Sigmoid colon (tissue), 7 donors: ENCODE results near the gene VPS26C. TPM values are rescaled to one million over a fixed set of nuclear protein-coding genes. Genes with fewer than 3 reads are reported as not detected.
"Not testable (repeated sequence)": the region's sequence is repeated elsewhere in the genome, so short reads cannot be mapped to it uniquely, and the experiment has no call there.

Experiments used
- DNase-seq: peaks from one replicate; pipeline ENCODE4 v3.0.0-alpha.2; 2019
- H3K27ac ChIP-seq, 4 donors: fragments of 200-600 bp; sonication (generic); one replicate each; pipeline ENCODE4 v1.5.1; 2016 to 2019; ENCODE audit warnings: mild to moderate bottlenecking in 1 of 4
- H3K27me3 ChIP-seq, 3 donors: fragments of 200-600 bp; sonication (generic); one replicate each; pipeline ENCODE4 v1.5.1; 2019; ENCODE audit warnings: mild to moderate bottlenecking in 1 of 3
- H3K36me3 ChIP-seq, 4 donors: fragments of 200-600 bp; sonication (generic); one replicate each; pipeline ENCODE4 v1.5.1; 2016 to 2019
- H3K4me1 ChIP-seq, 4 donors: fragments of 200-600 bp; sonication (generic); one replicate each; pipeline ENCODE4 v1.5.1; 2017 to 2019
- H3K4me3 ChIP-seq, 4 donors: fragments of 200-600 bp; sonication (generic); one replicate each; pipeline ENCODE4 v1.5.1; 2017 to 2019; ENCODE audit warnings: mild to moderate bottlenecking in 2 of 4, moderate library complexity in 1 of 4
- H3K9me3 ChIP-seq, 4 donors: fragments of 200-600 bp in 3 of 4; sonication (generic) in 3 of 4; one replicate each; pipeline versions ENCODE4 v1.5.1 to v1.6.1; 2013 to 2019
- CTCF ChIP-seq, 4 experiments: fragments of 450-650 bp in 3 of 4; fragments of 200-600 bp in 1 of 4; IDR thresholded peaks; one replicate each; pipeline ENCODE4 v1.5.1; 2016 to 2019; ENCODE audit warnings: antibody characterized with exemption in 4 of 4, mild to moderate bottlenecking in 3 of 4, moderate library complexity in 2 of 4
- EP300 ChIP-seq, 4 donors: sonication (generic); formaldehyde crosslinking; IDR thresholded peaks; one replicate each; pipeline ENCODE4 v1.6.1; 2017; ENCODE audit warnings: antibody characterized with exemption in 4 of 4
- POLR2A ChIP-seq, 2 donors: fragments of 450-650 bp; IDR thresholded peaks; one replicate each; pipeline ENCODE4 v1.6.1; 2016; ENCODE audit warnings: antibody characterized with exemption in 2 of 2, mild to moderate bottlenecking in 2 of 2, moderate library complexity in 2 of 2
- POLR2AphosphoS5 ChIP-seq, 4 donors: sonication (generic); formaldehyde crosslinking; IDR thresholded peaks; one replicate each; pipeline ENCODE4 v1.6.1; 2017; ENCODE audit warnings: antibody characterized with exemption in 4 of 4
- WGBS, 2 donors: extraction: QIAGEN DNeasy Blood & Tissue Kit; methylation state at CpG; one replicate each; pipeline ENCODE4 v1.1.7; 2013; 5-methylcytosine and 5-hydroxymethylcytosine counted together
- intact Hi-C: fragments of 100-400 bp; cut with DNase I; formaldehyde crosslinking; loops from one replicate; pipeline ENCODE4 v1.15.1; 2023
- polyA plus RNA-seq, 3 donors: library from polyadenylated mRNA; stranded (reverse); fragments of 200-250 nt; gene quantifications; one replicate each; pipeline ENCODE4 v1.2.3, GENCODE V29; 2013
- total RNA-seq, 4 donors: library from RNA; depleted of rRNA; stranded (reverse); fragments of >200 nt; gene quantifications; one replicate each; pipeline ENCODE4 v1.1.0, GENCODE V29; 2016
- donor health status: healthy with polysubstance abuse.
- donor health status: Bipolar disorder and iron deficiency.
- donor health status: healthy.

Gene VPS26C
- total and polyA plus RNA-seq, 7 donors, result 34.2 to 71.7 (median 52.6) TPM

- Histone ChIP-seq H3K27ac (no peak overlapping the region), H3K9me3 (no peaks in the 10 kb centered on the region), H3K36me3 (no peaks in the 10 kb centered on the region), H3K4me3 (no peak overlapping the region), H3K27me3 (no peaks in the 10 kb centered on the region), H3K4me1 (peaks cover 0 to 6% (median 0%) of the 10 kb centered on the region in 4 donors)
- intact Hi-C loops, result no loop called here
- no peak for DNase-seq
- 61 to 75% methylated on average over 3 of the region's 3 CpGs for WGBS, 2 donors
- no peak for TF ChIP-seq POLR2A (IDR thresholded peaks at IDR 0.05)
- no peak for TF ChIP-seq POLR2AphosphoS5 (IDR thresholded peaks at IDR 0.05)
- TF ChIP-seq EP300 (IDR thresholded peaks at IDR 0.05), result no peak
- no peak for TF ChIP-seq CTCF (IDR thresholded peaks at IDR 0.05)
Measured at GRCh38 chr21:37292941-37293340, 25.8 kb upstream of the VPS26C start.

- TF ChIP-seq POLR2A (IDR thresholded peaks at IDR 0.05) (no peak), POLR2AphosphoS5 (IDR thresholded peaks at IDR 0.05) (no peak), EP300 (IDR thresholded peaks at IDR 0.05) (no peak), CTCF (IDR thresholded peaks at IDR 0.05) (no peak)
- Histone ChIP-seq H3K27ac (no peak overlapping the region), H3K9me3 (no peaks in the 10 kb centered on the region), H3K36me3 (no peaks in the 10 kb centered on the region), H3K27me3 (no peaks in the 10 kb centered on the region), H3K4me1 (peaks cover 0 to 6% (median 0%) of the 10 kb centered on the region in 4 donors), H3K4me3 (no peak overlapping the region)
- intact Hi-C loops, result no loop called here
- 17 to 72% methylated on average over 1 of the region's 1 CpG for WGBS, 2 donors
- DNase-seq, result no peak
Measured at GRCh38 chr21:37292041-37292440, 24.9 kb upstream of the VPS26C start.

- H3K9me3 ChIP-seq, H3K4me1 ChIP-seq, H3K27me3 ChIP-seq, H3K36me3 ChIP-seq, H3K4me3 ChIP-seq, intact Hi-C loops, H3K27ac ChIP-seq, DNase-seq: not testable (repeated sequence)
- 96% methylated on average over 38 of the region's 38 CpGs for WGBS, 2 donors
Measured at GRCh38 chr21:37283191-37283710, 16.1 kb upstream of the VPS26C start.

GRCh38 chr21:37282602-37283001 is 15.5 kb upstream of the VPS26C start:
- H3K27me3 ChIP-seq, intact Hi-C loops, H3K9me3 ChIP-seq, H3K36me3 ChIP-seq, H3K4me1 ChIP-seq, DNase-seq, H3K27ac ChIP-seq, H3K4me3 ChIP-seq: not testable (repeated sequence)
- WGBS, 2 donors, result 59 to 82% methylated on average over 9 to 10 of the region's 10 CpGs

GRCh38 chr21:37281993-37282392 is 14.9 kb upstream of the VPS26C start:
- no peak overlapping the region for H3K4me3 ChIP-seq

More at GRCh38 chr21:37281993-37282392, 14.9 kb upstream of the VPS26C start:
- Histone ChIP-seq H3K27ac (no peak overlapping the region), H3K9me3 (no peaks in the 10 kb centered on the region), H3K4me1 (no peaks in the 10 kb centered on the region), H3K27me3 (no peaks in the 10 kb centered on the region), H3K36me3 (no peaks in the 10 kb centered on the region)
- TF ChIP-seq POLR2A (IDR thresholded peaks at IDR 0.05) (no peak), EP300 (IDR thresholded peaks at IDR 0.05) (no peak), CTCF (IDR thresholded peaks at IDR 0.05) (no peak), POLR2AphosphoS5 (IDR thresholded peaks at IDR 0.05) (no peak)
- intact Hi-C loops, result no loop called here
- no peak for DNase-seq
- 29 to 55% methylated on average over 16 of the region's 16 CpGs for WGBS, 2 donors
